AG10803 (cell line): ENCODE measurements around the gene DUSP1.

ENCODE experiments used
- DNase-seq: peaks from one replicate; pipeline ENCODE4 v3.0.0; 2010; ENCODE audit warnings: low read depth
- H3K4me3 ChIP-seq: 2 replicates; pipeline ENCODE4 v1.5.1; 2011; ENCODE audit warnings: mild to moderate bottlenecking, low read length, control low read depth
- TF ChIP-seq, protein P1 (sequence below): conservative IDR thresholded peaks from 2 replicates; pipeline ENCODE4 v1.5.1; 2011; ENCODE audit warnings: mild to moderate bottlenecking, low read length, control low read depth, inconsistent platforms

DUSP1 gene

DNA sequence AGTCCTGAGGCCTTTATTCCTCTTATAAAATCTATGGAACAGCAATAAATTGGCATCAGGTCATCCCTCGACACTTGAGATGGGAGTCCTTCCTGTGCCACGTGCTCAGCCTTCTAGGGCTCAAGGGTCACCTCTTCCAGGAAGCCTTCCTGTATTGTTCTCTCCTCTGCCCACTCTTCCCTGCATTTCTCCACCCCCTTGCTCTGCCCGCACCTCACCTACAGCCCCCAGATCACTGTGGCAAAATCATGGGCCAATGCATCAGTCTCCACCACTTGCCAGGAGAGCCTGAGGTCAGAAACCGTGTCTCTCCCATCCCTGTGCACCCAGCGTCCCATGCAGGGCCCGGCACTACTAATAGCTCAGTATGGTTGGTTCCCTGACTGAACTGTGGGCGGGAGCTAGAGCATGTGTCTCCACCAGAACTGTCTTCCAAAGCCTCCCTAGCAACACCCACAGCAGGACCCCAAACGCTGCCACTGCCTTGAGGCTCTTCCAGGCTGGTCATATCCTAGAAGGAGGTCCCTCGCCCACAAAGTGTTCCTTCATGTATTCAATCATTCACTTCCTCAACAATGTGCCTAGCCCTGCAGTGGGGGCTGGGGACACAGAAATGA is 13.5 kb downstream of the DUSP1 start:
- TF ChIP-seq, protein P1, sequence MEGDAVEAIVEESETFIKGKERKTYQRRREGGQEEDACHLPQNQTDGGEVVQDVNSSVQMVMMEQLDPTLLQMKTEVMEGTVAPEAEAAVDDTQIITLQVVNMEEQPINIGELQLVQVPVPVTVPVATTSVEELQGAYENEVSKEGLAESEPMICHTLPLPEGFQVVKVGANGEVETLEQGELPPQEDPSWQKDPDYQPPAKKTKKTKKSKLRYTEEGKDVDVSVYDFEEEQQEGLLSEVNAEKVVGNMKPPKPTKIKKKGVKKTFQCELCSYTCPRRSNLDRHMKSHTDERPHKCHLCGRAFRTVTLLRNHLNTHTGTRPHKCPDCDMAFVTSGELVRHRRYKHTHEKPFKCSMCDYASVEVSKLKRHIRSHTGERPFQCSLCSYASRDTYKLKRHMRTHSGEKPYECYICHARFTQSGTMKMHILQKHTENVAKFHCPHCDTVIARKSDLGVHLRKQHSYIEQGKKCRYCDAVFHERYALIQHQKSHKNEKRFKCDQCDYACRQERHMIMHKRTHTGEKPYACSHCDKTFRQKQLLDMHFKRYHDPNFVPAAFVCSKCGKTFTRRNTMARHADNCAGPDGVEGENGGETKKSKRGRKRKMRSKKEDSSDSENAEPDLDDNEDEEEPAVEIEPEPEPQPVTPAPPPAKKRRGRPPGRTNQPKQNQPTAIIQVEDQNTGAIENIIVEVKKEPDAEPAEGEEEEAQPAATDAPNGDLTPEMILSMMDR = no peak
- no peak for DNase-seq
- H3K4me3 ChIP-seq = no peak overlapping the region

DNA sequence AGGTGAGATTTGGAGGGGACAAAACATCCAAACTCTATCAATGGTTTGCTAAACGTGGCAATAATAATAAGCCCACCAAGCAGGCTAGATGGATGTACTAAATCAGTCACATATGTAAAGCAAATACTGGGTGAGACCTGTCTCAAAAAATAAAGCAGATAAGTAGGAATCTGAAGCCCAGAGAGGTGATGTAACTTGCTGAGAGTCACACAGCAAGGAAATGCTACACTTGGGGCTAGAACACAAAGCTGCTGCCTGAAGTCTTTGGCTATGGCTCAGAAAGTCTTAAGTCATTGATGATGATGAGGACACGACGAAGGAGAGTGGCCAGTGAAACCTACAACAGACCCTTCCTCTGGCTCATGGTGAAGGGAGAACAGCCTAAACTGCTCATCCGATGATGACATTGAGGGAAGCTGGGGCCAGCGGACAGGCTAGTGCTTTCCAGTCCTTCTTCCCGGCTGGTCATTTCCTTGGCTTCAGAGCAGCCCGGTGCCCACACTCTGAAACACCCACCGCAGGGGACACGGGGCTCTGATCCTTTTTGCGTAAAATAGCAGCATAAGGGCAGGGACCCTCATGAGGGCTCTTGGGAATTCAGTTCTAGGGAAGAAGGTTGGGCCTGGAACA is 14.1 kb downstream of the DUSP1 start:
- no peak for DNase-seq
- TF ChIP-seq, protein P1 = no peak
- H3K4me3 ChIP-seq = no peak overlapping the region

DNA sequence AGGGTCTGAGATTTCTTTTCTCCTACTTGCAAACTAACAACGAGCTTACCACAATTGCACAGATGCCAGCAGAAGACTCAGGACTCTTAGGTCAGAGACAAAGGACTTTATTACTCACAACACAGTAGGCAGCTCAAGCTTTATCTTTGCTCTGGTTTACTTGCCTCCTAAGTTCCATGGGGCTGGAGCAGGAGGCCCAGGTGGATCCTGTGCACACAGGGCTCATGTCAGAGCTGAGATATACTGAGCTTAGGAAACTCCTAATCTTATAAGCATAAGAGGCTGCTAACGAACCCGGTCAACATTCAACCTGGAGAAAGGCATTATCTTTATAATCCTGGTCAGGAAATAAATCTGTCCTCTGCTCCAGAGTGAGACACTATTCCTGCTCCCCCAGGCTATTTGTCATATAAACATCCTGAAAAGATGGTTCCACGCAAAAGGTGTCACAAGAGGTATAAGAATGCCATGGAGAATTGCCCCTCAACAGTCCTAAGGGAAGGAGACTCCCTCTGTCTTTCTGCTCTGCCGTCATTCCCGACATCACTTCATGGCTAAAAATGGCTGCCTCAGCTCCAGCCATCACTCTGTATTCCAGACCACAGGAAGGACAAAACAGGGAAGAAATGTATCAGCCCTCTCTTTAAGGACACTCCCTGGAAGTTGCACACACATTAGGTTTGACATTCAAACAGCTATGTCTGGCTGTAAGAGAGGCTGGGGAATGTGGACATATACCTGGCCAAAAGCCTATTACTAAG is 16.2 kb downstream of the DUSP1 start:
- no peak for DNase-seq
- H3K4me3 ChIP-seq = no peak overlapping the region
- TF ChIP-seq, protein P1 = no peak

DNA sequence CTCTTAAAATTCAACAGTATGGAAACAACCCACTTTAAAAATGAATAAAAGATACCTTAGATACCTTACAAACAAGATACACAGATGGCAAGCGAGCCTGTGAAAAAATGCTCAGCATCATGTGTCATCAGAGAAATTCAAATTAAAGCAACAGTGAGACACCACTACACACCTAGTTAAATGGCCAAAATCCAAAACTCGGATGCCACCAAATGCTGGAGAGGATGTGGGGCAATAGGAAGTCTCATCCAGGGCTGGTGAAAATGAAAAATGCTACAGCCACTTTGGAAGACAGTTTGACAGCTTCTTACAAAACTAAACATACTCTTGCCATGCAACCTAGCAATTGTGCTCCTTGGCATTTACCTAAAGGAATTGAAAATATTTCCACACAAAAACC is 17.9 kb downstream of the DUSP1 start:
- H3K4me3 ChIP-seq = no peak overlapping the region
- TF ChIP-seq, protein P1 = no peak
- DNase-seq = no peak

DNA sequence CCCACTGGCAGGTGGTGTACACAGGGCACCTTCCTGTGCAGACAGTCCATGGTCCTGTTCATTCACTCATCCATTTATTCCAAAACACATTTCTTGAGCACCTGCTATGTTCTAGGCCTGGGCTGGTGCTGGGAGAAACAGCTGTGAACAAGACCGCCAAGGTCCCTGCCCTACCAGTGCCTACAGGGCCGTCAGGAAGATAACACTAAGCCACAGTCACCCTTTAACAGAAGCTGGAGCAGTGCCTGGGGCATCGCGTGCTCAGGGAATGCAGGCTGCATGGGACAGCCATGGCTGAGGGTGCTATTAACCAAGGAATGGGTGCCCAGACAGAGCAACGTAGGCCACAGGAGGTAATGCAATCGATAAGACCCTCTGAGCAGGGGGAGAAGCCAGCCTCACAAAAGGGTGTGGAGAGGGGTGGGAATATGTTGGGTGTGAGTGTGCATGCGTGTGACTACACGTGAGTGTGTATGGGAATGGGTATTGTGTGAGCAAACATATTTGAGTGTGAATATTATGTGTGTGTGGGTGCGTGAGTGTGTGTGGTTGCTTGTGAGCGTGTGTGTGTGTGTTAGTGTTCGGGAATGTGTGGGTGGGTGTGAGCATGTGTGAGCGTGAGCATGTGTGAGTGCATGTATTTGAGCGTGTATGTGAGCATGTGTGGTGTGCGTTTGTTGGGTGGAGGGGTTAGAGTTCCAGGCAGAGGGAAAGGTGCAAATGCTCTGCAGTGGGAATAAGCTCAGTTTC is 19.1 kb downstream of the DUSP1 start:
- H3K4me3 ChIP-seq = no peak overlapping the region
- no peak for DNase-seq
- TF ChIP-seq, protein P1 = no peak

DNA sequence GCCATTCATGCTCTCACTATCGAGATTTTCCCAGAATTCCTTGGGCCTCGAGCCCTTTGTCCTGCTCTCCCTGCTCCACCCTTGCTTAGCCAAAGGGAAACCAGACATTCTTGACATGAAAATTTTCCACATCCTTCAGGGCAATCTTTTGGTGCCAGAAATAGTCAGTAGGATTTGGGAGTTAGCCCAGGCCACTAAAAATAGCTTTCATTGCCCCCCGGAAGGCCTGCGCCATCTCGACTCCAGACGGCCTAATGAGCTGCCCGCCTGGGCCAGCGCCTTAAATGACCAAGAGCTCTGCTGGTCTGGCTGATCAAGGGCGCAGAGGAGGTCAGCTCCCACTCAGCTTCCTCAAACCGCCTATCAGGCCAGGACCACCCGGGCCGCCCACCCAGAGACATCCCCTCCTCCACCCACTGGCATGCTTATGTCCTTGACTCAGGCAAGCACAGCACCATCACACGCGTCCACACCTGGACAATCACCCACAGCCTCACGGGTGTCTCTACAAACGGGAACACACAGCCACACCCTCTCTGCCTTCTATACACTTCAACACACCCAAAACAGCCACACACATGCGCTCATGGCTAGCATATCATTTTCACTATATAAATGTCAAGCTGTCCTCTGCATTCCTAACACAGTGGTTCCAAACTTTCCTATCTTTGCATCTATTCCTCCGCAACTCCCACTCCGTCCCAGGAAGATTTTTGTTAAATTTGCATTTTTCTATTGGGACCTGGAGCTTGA is 20.9 kb downstream of the DUSP1 start:
- H3K4me3 ChIP-seq = no peak overlapping the region
- TF ChIP-seq, protein P1 = no peak
- peak; percentile 66 for DNase-seq
